Dedifferentiated amniotic fluid mesenchymal stem cell (primary cell): ENCODE results near the gene FOXC2.

Source experiments
- DNase-seq: peaks from one replicate; pipeline ENCODE4 v3.0.0-alpha.2; 2016; ENCODE audit errors: extremely low spot score

Gene FOXC2

GRCh38 chr16:86556576-86556975, 10.1 kb upstream of the FOXC2 start:
- DNase-seq, result no peak

- DNase-seq, result no peak
These were observed 9.0 kb upstream of the FOXC2 start for GRCh38 chr16:86557587-86557986.

GRCh38 chr16:86558355-86559193, 8.1 kb upstream of the FOXC2 start:
- DNase-seq, result no peak

- DNase-seq, result no peak
These were observed 6.8 kb upstream of the FOXC2 start for GRCh38 chr16:86559802-86560305.

GRCh38 chr16:86562356-86562755, 4.3 kb upstream of the FOXC2 start:
- DNase-seq, result no peak

GRCh38 chr16:86563469-86564345, 2.9 kb upstream of the FOXC2 start:
- peak; percentile 93 for DNase-seq

- DNase-seq, result no peak
These were observed 1.4 kb upstream of the FOXC2 start for GRCh38 chr16:86565181-86565631.

- DNase-seq, result no peak
These were observed 751 bp upstream of the FOXC2 start for GRCh38 chr16:86565644-86566511.

- peak; percentile 50 for DNase-seq
These were observed 504 bp downstream of the FOXC2 start for GRCh38 chr16:86566966-86567700.

- no peak for DNase-seq
These were observed 1.3 kb downstream of the FOXC2 start for GRCh38 chr16:86567701-86568581.

GRCh38 chr16:86568677-86569623, 2.3 kb downstream of the FOXC2 start:
- DNase-seq, result no peak

GRCh38 chr16:86569701-86570447, 3.2 kb downstream of the FOXC2 start:
- no peak for DNase-seq

- no peak for DNase-seq
These were observed 4.2 kb downstream of the FOXC2 start for GRCh38 chr16:86570558-86571529.

- DNase-seq, result no peak
These were observed 4.9 kb downstream of the FOXC2 start for GRCh38 chr16:86571530-86571915.

- DNase-seq, result no peak
These were observed 5.5 kb downstream of the FOXC2 start for GRCh38 chr16:86572041-86572521.

- DNase-seq, result no peak
These were observed 6.0 kb downstream of the FOXC2 start for GRCh38 chr16:86572606-86573005.

- peak; percentile 28 for DNase-seq
These were observed 6.6 kb downstream of the FOXC2 start for GRCh38 chr16:86573215-86573614.
